OCI-LY3 (cell line): Measurements from ENCODE around the gene ZNF429.
"Not testable (repeated sequence)": the region's sequence is repeated elsewhere in the genome, so short reads cannot be mapped to it uniquely, and the experiment has no call there.

Source experiments
- H2AFZ ChIP-seq: fragments of 200-600, 300-600 bp; shearing (Covaris generic); 2 replicates; pipeline ENCODE4 v1.6.0; 2014; ENCODE audit warnings: antibody characterized with exemption, low read depth, low read length
- H3K27ac ChIP-seq: fragments of 200-600, 300-600 bp; sonication (generic); 2 replicates; pipeline ENCODE4 v1.5.1; 2014; ENCODE audit warnings: mild to moderate bottlenecking, low read length, moderate library complexity, mixed read lengths
- H3K27me3 ChIP-seq: fragments of 200-600, 300-600 bp; sonication (generic); 2 replicates; pipeline ENCODE4 v1.6.1; 2014; ENCODE audit warnings: low read depth, low read length, mixed read lengths
- H3K36me3 ChIP-seq: fragments of 200-600, 300-600 bp; sonication (generic); replicated peaks from 2 replicates; pipeline ENCODE3; 2014; ENCODE audit warnings: low read depth, low read length, mixed read lengths
- H3K4me1 ChIP-seq: fragments of 300-600, 200-600 bp; sonication (generic); 2 replicates; pipeline ENCODE4 v1.6.1; 2014; ENCODE audit warnings: low read length, mixed read lengths
- H3K4me2 ChIP-seq: fragments of 200-600, 300-600 bp; sonication (generic); 2 replicates; pipeline ENCODE4 v1.6.1; 2014; ENCODE audit warnings: low read length, mixed read lengths
- H3K4me3 ChIP-seq: fragments of 300-600, 200-600 bp; sonication (generic); 2 replicates; pipeline ENCODE4 v1.5.1; 2014; ENCODE audit warnings: antibody characterized with exemption, mild to moderate bottlenecking, low read length, moderate library complexity
- H3K79me2 ChIP-seq: fragments of 300-600, 200-600 bp; shearing (Covaris generic); 2 replicates; pipeline ENCODE4 v1.6.1; 2014; ENCODE audit warnings: mild to moderate bottlenecking, low read length, mixed read lengths
- H3K9ac ChIP-seq: fragments of 300-600, 200-600 bp; shearing (Covaris generic); 2 replicates; pipeline ENCODE4 v1.6.0; 2014; ENCODE audit warnings: mild to moderate bottlenecking, low read length, moderate library complexity
- H3K9me3 ChIP-seq: fragments of 200-600, 300-600 bp; shearing (Covaris generic); 2 replicates; pipeline ENCODE4 v1.6.1; 2014; ENCODE audit warnings: low read length, mixed read lengths; ENCODE audit not compliant: insufficient read depth
- H4K20me1 ChIP-seq: fragments of 200-600, 300-600 bp; sonication (generic); 2 replicates; pipeline ENCODE4 v1.6.1; 2016; ENCODE audit warnings: low read length, mixed read lengths; ENCODE audit not compliant: insufficient read depth
- CTCF ChIP-seq: fragments of 200-600, 300-600 bp; sonication (generic); IDR thresholded peaks from 2 replicates; pipeline ENCODE4 v1.5.1; 2014; ENCODE audit warnings: antibody characterized with exemption, low read length, low read depth
- EZH2phosphoT487 ChIP-seq: fragments of 200-600 bp; shearing (Covaris generic); IDR thresholded peaks from 2 replicates; pipeline ENCODE4 v1.6.1; 2018; ENCODE audit warnings: antibody characterized with exemption, mixed run types, low read depth

The ZNF429 gene

GRCh38 chr19:21466627-21467026 lies 38.8 kb upstream of the ZNF429 start:
- Histone ChIP-seq H3K27me3 (no peaks in the 10 kb centered on the region), H3K79me2 (no peaks in the 10 kb centered on the region), H4K20me1 (no peaks in the 10 kb centered on the region), H3K4me3 (no peak overlapping the region), H2AFZ (no peak overlapping the region), H3K9ac (no peak overlapping the region), H3K4me2 (no peak overlapping the region), H3K27ac (no peak overlapping the region), H3K4me1 (no peaks in the 10 kb centered on the region), H3K9me3 (no peaks in the 10 kb centered on the region), H3K36me3 (no peaks in the 10 kb centered on the region)
- TF ChIP-seq CTCF (no peak), EZH2phosphoT487 (no peak)

- Histone ChIP-seq H4K20me1 (no peaks in the 10 kb centered on the region), H3K4me1 (no peaks in the 10 kb centered on the region), H3K9ac (no peak overlapping the region), H3K36me3 (no peaks in the 10 kb centered on the region), H3K4me2 (no peak overlapping the region), H2AFZ (no peak overlapping the region), H3K4me3 (no peak overlapping the region), H3K9me3 (no peaks in the 10 kb centered on the region), H3K27me3 (no peaks in the 10 kb centered on the region), H3K27ac (no peak overlapping the region), H3K79me2 (no peaks in the 10 kb centered on the region)
- no peak for TF ChIP-seq CTCF
- no peak for TF ChIP-seq EZH2phosphoT487
Measured at GRCh38 chr19:21468791-21469190, 36.6 kb upstream of the ZNF429 start.

GRCh38 chr19:21472507-21472906 lies 32.9 kb upstream of the ZNF429 start:
- TF ChIP-seq EZH2phosphoT487 = no peak
- TF ChIP-seq CTCF = no peak
- no peaks in the 10 kb centered on the region for H3K79me2 ChIP-seq
- no peak overlapping the region for H3K9ac ChIP-seq
- no peaks in the 10 kb centered on the region for H4K20me1 ChIP-seq
- no peaks in the 10 kb centered on the region for H3K4me1 ChIP-seq
- H2AFZ ChIP-seq = no peak overlapping the region
- H3K36me3 ChIP-seq = no peaks in the 10 kb centered on the region
- no peak overlapping the region for H3K4me3 ChIP-seq
- H3K27me3 ChIP-seq = no peaks in the 10 kb centered on the region
- H3K27ac ChIP-seq = no peak overlapping the region
- no peak overlapping the region for H3K4me2 ChIP-seq
- H3K9me3 ChIP-seq = no peaks in the 10 kb centered on the region

- no peaks in the 10 kb centered on the region for H3K9me3 ChIP-seq
- no peak overlapping the region for H3K27ac ChIP-seq
- H3K4me3 ChIP-seq = peak overlapping the region; percentile 42; the same call in 1 of the 2 replicates
- no peak for TF ChIP-seq CTCF
- TF ChIP-seq EZH2phosphoT487 = no peak
- H3K27me3 ChIP-seq = no peaks in the 10 kb centered on the region
- H3K79me2 ChIP-seq = no peaks in the 10 kb centered on the region
- H3K9ac ChIP-seq = no peak overlapping the region
- H3K36me3 ChIP-seq = no peaks in the 10 kb centered on the region
- no peaks in the 10 kb centered on the region for H3K4me1 ChIP-seq
- H3K4me2 ChIP-seq = no peak overlapping the region
- no peaks in the 10 kb centered on the region for H4K20me1 ChIP-seq
- no peak overlapping the region for H2AFZ ChIP-seq
Measured at GRCh38 chr19:21474671-21475181, 30.7 kb upstream of the ZNF429 start.

- not testable (repeated sequence) for H4K20me1 ChIP-seq, H3K79me2 ChIP-seq, H3K27ac ChIP-seq, H3K9me3 ChIP-seq, H3K27me3 ChIP-seq, H3K9ac ChIP-seq, H3K4me1 ChIP-seq, H3K36me3 ChIP-seq
- Histone ChIP-seq H3K4me3 (peak overlapping the region; percentile 83), H3K4me2 (peak overlapping the region; percentile 68), H2AFZ (0 out of 2 replicates have a peak overlapping the region, but pooled peaks have one; percentile 42)
Measured at GRCh38 chr19:21482361-21482760, 23.0 kb upstream of the ZNF429 start.
